ENCODE measurements around the gene TRIM32. TPM values are rescaled to one million over a fixed set of nuclear protein-coding genes. Genes with fewer than 3 reads are reported as not detected.

Gene TRIM32
- total RNA-seq, 6 experiments from 2014 or later = 53.7 to 71.6 (median 60.3) TPM

DNA sequence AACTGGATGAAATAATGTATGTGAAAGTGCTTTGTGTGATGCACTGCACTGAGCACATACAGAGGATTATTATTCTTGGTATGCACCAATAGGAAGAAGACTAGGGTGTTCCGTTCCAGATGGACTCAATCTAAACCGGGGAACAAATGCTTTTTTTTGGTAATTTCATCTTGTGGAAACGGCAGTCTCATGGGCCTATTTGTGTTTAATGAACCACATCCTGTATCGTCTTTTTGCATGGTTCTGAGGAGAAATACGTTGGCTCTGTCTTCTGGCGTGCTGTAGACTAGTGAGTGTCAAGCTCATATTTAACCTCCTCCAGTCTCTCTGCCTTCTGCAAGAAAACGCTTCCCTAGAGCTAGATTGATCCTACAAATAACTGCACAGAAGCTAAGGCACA lies 30.0 kb downstream of the TRIM32 start:
- DNase-seq = no peak
- no peaks in the 10 kb centered on the region for H3K9me3 Mint-ChIP-seq
- no peak overlapping the region; the same call in 1 of the 2 replicates for H3K27ac Mint-ChIP-seq
- no peak overlapping the region; the same call in 1 of the 2 replicates for H3K4me3 Mint-ChIP-seq
- H3K4me1 Mint-ChIP-seq (ENCODE audit: low read depth) = peaks cover 24% of the 10 kb centered on the region
- H3K36me3 Mint-ChIP-seq (ENCODE audit: low read depth) = no peaks in the 10 kb centered on the region
- peaks cover 4% of the 10 kb centered on the region; the same call in 1 of the 2 replicates for H3K27me3 Mint-ChIP-seq (ENCODE audit: insufficient read depth)
- TF ChIP-seq, protein P1, sequence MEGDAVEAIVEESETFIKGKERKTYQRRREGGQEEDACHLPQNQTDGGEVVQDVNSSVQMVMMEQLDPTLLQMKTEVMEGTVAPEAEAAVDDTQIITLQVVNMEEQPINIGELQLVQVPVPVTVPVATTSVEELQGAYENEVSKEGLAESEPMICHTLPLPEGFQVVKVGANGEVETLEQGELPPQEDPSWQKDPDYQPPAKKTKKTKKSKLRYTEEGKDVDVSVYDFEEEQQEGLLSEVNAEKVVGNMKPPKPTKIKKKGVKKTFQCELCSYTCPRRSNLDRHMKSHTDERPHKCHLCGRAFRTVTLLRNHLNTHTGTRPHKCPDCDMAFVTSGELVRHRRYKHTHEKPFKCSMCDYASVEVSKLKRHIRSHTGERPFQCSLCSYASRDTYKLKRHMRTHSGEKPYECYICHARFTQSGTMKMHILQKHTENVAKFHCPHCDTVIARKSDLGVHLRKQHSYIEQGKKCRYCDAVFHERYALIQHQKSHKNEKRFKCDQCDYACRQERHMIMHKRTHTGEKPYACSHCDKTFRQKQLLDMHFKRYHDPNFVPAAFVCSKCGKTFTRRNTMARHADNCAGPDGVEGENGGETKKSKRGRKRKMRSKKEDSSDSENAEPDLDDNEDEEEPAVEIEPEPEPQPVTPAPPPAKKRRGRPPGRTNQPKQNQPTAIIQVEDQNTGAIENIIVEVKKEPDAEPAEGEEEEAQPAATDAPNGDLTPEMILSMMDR (IDR thresholded peaks at IDR 0.05) = no peak

DNA sequence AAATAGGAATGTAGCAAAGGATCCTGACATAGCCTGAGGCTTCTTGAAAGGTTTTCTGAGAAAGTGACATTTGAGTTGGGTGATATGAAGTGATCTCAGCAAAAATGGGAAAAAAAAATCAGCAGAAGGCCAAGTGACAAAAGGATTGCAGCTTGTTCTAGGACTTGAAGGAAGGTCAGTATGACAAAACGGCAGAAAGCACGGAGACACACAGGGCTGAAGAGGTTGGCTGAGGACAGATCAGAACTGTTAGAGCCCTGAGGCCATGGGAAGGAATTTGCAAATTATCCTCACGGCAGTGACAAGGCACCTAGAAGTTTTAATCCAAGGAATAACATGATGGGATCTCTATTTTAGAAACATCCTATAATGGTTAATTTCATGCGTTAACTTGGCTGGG lies 31.0 kb downstream of the TRIM32 start:
- peaks cover 4% of the 10 kb centered on the region; the same call in 1 of the 2 replicates for H3K27me3 Mint-ChIP-seq (ENCODE audit: insufficient read depth)
- H3K27ac Mint-ChIP-seq = peak overlapping the region; percentile 9; the same call in 1 of the 2 replicates
- TF ChIP-seq, protein P1 (IDR thresholded peaks at IDR 0.05) = no peak
- no peak overlapping the region for H3K4me3 Mint-ChIP-seq
- H3K4me1 Mint-ChIP-seq (ENCODE audit: low read depth) = peaks cover 24% of the 10 kb centered on the region
- no peak for DNase-seq
- no peaks in the 10 kb centered on the region for H3K9me3 Mint-ChIP-seq
- no peaks in the 10 kb centered on the region for H3K36me3 Mint-ChIP-seq (ENCODE audit: low read depth)

DNA sequence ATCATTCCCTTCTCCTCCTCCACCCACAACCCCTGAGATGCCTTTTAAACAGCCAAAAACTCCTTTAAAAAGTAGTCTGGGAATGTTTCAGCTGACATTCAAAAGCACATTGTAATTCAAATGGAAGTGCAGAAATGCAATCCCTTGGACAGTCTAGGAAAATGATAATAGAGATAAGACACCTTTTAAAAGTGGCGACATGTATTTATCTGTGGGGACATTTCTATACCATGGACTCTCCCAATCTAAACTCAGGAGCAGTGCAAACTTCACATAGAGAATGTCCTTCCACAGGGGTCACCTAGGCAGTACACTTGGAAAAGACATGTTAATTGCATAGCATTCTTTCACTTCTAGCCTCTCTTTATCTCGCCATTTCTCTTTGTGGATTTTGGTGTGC lies 33.0 kb downstream of the TRIM32 start:
- Mint-ChIP-seq H3K9me3 (no peaks in the 10 kb centered on the region), H3K27ac (no peak overlapping the region), H3K4me3 (no peak overlapping the region), H3K4me1 (ENCODE audit: low read depth) (peaks cover 24% of the 10 kb centered on the region), H3K27me3 (ENCODE audit: insufficient read depth) (peaks cover 2% of the 10 kb centered on the region; the same call in 1 of the 2 replicates), H3K36me3 (ENCODE audit: low read depth) (no peaks in the 10 kb centered on the region)
- TF ChIP-seq, protein P1 (IDR thresholded peaks at IDR 0.05) = no peak
- DNase-seq = no peak

DNA sequence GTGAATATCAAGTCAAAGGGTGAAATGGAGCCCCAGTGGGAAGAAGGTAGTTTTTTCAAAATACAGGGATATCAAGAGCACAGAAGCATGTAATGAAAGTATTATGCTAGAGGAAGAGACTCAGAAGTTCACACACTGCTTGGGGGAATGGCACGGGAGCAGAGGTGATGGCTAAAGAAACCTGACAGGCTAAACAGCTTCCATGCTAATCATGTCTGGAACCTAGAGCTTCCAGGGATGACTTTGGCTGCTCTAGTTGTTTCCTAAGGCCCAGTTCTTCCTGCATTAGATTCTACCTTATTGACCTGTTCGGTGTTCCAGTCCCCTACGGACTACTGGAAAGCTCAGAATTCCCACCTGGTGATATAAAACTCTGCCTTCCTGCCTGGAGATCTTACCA lies 34.3 kb downstream of the TRIM32 start:
- no peak for DNase-seq
- Mint-ChIP-seq H3K4me1 (ENCODE audit: low read depth) (peaks cover 20% of the 10 kb centered on the region), H3K36me3 (ENCODE audit: low read depth) (no peaks in the 10 kb centered on the region), H3K9me3 (no peaks in the 10 kb centered on the region), H3K4me3 (no peak overlapping the region), H3K27ac (no peak overlapping the region), H3K27me3 (ENCODE audit: insufficient read depth) (peaks cover 2% of the 10 kb centered on the region; the same call in 1 of the 2 replicates)
- TF ChIP-seq, protein P1 (IDR thresholded peaks at IDR 0.05) = no peak

DNA sequence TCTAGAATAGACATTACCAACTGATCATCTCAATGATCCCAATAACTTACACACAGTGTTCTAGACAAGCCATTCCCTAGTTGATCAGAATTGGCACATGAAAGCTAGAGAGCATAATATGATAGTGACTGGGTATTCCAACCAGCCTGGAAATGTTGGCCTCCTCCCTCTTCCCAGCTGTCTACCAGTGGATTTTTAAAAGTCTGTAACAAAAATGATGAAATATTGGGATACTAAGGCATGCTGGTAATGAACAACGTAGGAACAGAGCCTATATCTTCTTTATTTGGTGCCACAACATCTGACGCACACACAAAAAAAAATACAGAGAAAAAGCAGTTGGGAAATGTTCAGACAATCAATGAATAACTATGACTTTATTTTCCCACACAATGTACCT lies 34.8 kb downstream of the TRIM32 start:
- Mint-ChIP-seq H3K9me3 (no peaks in the 10 kb centered on the region), H3K27ac (no peak overlapping the region), H3K4me3 (no peak overlapping the region), H3K27me3 (ENCODE audit: insufficient read depth) (peaks cover 2% of the 10 kb centered on the region; the same call in 1 of the 2 replicates), H3K36me3 (ENCODE audit: low read depth) (no peaks in the 10 kb centered on the region), H3K4me1 (ENCODE audit: low read depth) (peaks cover 15% of the 10 kb centered on the region)
- TF ChIP-seq, protein P1 (IDR thresholded peaks at IDR 0.05) = no peak
- DNase-seq = no peak

DNA sequence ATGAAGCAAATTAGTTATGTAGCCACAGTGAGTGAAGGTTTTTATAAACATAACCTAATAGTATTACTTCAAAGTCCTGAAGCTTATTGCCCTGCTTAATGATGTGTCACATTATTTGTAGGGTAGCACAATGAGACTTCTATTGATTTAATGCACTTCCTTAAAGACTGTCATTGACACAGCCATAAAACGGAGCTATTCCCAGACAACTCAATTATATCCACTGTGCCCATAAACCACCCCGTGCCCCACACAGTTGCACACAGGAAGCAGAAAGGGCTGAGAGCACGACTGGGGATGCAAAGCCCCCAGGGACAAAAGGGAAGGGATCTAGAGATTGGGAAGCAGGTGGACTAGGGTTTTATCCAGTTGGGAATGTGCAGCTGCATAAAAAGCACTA lies 37.0 kb downstream of the TRIM32 start:
- no peaks in the 10 kb centered on the region for H3K36me3 Mint-ChIP-seq (ENCODE audit: low read depth)
- H3K27ac Mint-ChIP-seq = no peak overlapping the region
- no peaks in the 10 kb centered on the region for H3K9me3 Mint-ChIP-seq
- no peaks in the 10 kb centered on the region for H3K4me1 Mint-ChIP-seq (ENCODE audit: low read depth)
- H3K27me3 Mint-ChIP-seq (ENCODE audit: insufficient read depth) = peaks cover under 1% of the 10 kb centered on the region
- H3K4me3 Mint-ChIP-seq = no peak overlapping the region
- no peak for DNase-seq
- TF ChIP-seq, protein P1 (IDR thresholded peaks at IDR 0.05) = no peak

Data from HFFc6 (cell line).